Measurements from ENCODE around the gene FAM20B. TPM values are rescaled to one million over a fixed set of nuclear protein-coding genes. Genes with fewer than 3 reads are reported as not detected.

Gene FAM20B
- total and polyA plus RNA-seq, 2 of the 13 experiments (the other 11 are each of a cell fraction or from before 2014, with no cell fraction given) = 13.8 to 26.9 TPM

- TF ChIP-seq MEIS1 (CRISPR knock-in tag; IDR thresholded peaks at IDR 0.05; ENCODE audit: borderline replicate concordance) = no peak
- no peak for TF ChIP-seq NCOR1 (IDR thresholded peaks at IDR 0.05; ENCODE audit: borderline replicate concordance, low read length)
- TF ChIP-seq MYNN (CRISPR knock-in tag; IDR thresholded peaks at IDR 0.05; ENCODE audit: low read depth) = no peak
- no peak for TF ChIP-seq ZNF235 (CRISPR knock-in tag; IDR thresholded peaks at IDR 0.05; ENCODE audit: borderline replicate concordance)
- TF ChIP-seq NKX3-1 (CRISPR knock-in tag; IDR thresholded peaks at IDR 0.05) = no peak
- TF ChIP-seq SMAD9 (CRISPR knock-in tag; IDR thresholded peaks at IDR 0.05) = no peak
- no peak for TF ChIP-seq FOXA1 (IDR thresholded peaks at IDR 0.05)
- no peak for TF ChIP-seq FOXA1 (CRISPR knock-in tag; IDR thresholded peaks at IDR 0.05)
- TF ChIP-seq ATF7-NPFF (CRISPR knock-in tag; IDR thresholded peaks at IDR 0.05; ENCODE audit: low read depth) = no peak
- TF ChIP-seq ZNF136 (CRISPR knock-in tag; IDR thresholded peaks at IDR 0.05; ENCODE audit: low read depth) = no peak
- TF ChIP-seq SRF (IDR thresholded peaks at IDR 0.05; ENCODE audit: low read depth, low read length) = no peak
- no peak for TF ChIP-seq ZBTB7A (CRISPR knock-in tag; IDR thresholded peaks at IDR 0.05)
- TF ChIP-seq LRRFIP1 (CRISPR knock-in tag; conservative IDR thresholded peaks at IDR 0.05) = no peak
- TF ChIP-seq SPEN (CRISPR knock-in tag; IDR thresholded peaks at IDR 0.05; ENCODE audit: low read depth) = no peak; the same call in 1 of the 2 replicates
- TF ChIP-seq ZIK1 (CRISPR knock-in tag; IDR thresholded peaks at IDR 0.05; ENCODE audit: borderline replicate concordance, low read depth) = no peak
- no peak for TF ChIP-seq TEAD2 (CRISPR knock-in tag; IDR thresholded peaks at IDR 0.05)
- TF ChIP-seq KLF9 (CRISPR knock-in tag; IDR thresholded peaks at IDR 0.05; ENCODE audit: low read depth) = no peak
- no peak for TF ChIP-seq ZNF773 (CRISPR knock-in tag; IDR thresholded peaks at IDR 0.05; ENCODE audit: borderline replicate concordance)
- TF ChIP-seq ZMAT5 (CRISPR knock-in tag; IDR thresholded peaks at IDR 0.05; ENCODE audit: borderline replicate concordance, low read depth) = no peak
- no peak for TF ChIP-seq CSRNP1 (CRISPR knock-in tag; IDR thresholded peaks at IDR 0.05)
- TF ChIP-seq MTF2 (CRISPR knock-in tag; IDR thresholded peaks at IDR 0.05; ENCODE audit: borderline replicate concordance) = no peak
- no peak for TF ChIP-seq DR1 (CRISPR knock-in tag; IDR thresholded peaks at IDR 0.05)
- TF ChIP-seq IKZF5 (CRISPR knock-in tag; IDR thresholded peaks at IDR 0.05) = no peak
- 0 out of 2 replicates have a peak, but pooled peaks have one; percentile 21 for TF ChIP-seq SP5 (CRISPR knock-in tag; IDR thresholded peaks at IDR 0.05; ENCODE audit: borderline replicate concordance, low read depth)
- TF ChIP-seq ZNF740 (CRISPR knock-in tag; IDR thresholded peaks at IDR 0.05) = peak; percentile 58; the same call in 1 of the 2 replicates
Observed at GRCh38 chr1:179089827-179090482, 64.3 kb downstream of the FAM20B start (continued).
